Measurements from ENCODE around the gene RAB30. TPM values are rescaled to one million over a fixed set of nuclear protein-coding genes. Genes with fewer than 3 reads are reported as not detected.

The RAB30 gene
- total RNA-seq, 4 donors from 2014 or later = 12.4 to 113 (median 48.4) TPM

- no peak for TF ChIP-seq POLR2A (IDR thresholded peaks at IDR 0.05)
- TF ChIP-seq, protein P1, sequence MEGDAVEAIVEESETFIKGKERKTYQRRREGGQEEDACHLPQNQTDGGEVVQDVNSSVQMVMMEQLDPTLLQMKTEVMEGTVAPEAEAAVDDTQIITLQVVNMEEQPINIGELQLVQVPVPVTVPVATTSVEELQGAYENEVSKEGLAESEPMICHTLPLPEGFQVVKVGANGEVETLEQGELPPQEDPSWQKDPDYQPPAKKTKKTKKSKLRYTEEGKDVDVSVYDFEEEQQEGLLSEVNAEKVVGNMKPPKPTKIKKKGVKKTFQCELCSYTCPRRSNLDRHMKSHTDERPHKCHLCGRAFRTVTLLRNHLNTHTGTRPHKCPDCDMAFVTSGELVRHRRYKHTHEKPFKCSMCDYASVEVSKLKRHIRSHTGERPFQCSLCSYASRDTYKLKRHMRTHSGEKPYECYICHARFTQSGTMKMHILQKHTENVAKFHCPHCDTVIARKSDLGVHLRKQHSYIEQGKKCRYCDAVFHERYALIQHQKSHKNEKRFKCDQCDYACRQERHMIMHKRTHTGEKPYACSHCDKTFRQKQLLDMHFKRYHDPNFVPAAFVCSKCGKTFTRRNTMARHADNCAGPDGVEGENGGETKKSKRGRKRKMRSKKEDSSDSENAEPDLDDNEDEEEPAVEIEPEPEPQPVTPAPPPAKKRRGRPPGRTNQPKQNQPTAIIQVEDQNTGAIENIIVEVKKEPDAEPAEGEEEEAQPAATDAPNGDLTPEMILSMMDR (IDR thresholded peaks at IDR 0.05) = no peak
- Histone ChIP-seq H3K36me3 (no peaks in the 10 kb centered on the region), H3K9me3 (no peaks in the 10 kb centered on the region), H3K4me3 (no peak overlapping the region), H3K27ac (no peak overlapping the region), H3K4me1 (no peaks in the 10 kb centered on the region), H3K27me3 (no peaks in the 10 kb centered on the region)
- no peak for DNase-seq
- intact Hi-C loops (cut with DNase I; ENCODE audit: low total_unique reads) = no loop called here
These were observed 43.9 kb downstream of the RAB30 start for GRCh38 chr11:83027794-83028193.

DNA sequence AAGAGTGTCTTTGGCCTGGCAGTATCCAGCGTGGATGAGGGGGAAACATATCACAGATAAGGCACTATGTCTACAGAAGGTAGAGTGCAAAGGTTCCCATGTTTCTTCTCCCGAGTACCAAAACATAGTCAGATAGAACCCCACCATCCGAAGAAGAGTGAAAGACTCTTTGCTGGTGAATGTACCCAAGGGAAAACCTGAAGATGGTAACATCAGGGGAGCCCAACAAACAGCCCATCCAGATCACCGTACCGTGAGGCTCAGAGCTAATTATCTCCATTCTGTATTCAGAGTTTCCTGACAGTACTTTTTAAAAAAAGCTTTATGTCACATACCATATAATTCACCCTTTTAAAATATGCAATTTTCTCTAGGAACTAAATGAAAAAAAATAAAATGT lies 44.4 kb downstream of the RAB30 start:
- Histone ChIP-seq H3K27me3 (no peaks in the 10 kb centered on the region), H3K36me3 (no peaks in the 10 kb centered on the region), H3K9me3 (no peaks in the 10 kb centered on the region), H3K27ac (no peak overlapping the region), H3K4me1 (no peaks in the 10 kb centered on the region), H3K4me3 (no peak overlapping the region)
- no peak for DNase-seq
- intact Hi-C loops (cut with DNase I; ENCODE audit: low total_unique reads) = no loop called here
- TF ChIP-seq, protein P1 (IDR thresholded peaks at IDR 0.05) = no peak
- no peak for TF ChIP-seq POLR2A (IDR thresholded peaks at IDR 0.05)

DNA sequence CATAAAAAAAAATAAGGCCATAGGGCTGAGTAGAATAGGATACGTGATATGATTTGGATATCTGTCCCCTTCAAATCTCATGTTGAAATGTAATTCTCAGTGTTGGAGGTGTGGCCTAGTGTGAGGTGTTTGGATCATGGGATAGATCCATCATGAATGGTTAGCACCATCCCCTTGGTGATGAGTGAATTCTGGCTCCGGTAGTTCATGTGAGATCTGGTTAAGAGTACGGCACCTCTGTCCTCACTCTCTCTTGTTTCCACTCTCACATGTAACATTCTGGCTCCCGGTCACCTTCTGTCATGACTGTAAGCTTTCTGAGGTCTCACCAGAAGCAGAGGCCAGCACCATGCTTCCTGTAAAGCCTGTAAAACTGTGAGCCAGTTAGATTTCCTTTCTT lies 45.5 kb downstream of the RAB30 start:
- Histone ChIP-seq H3K36me3 (no peaks in the 10 kb centered on the region), H3K9me3 (no peaks in the 10 kb centered on the region), H3K27ac (no peak overlapping the region), H3K4me1 (no peaks in the 10 kb centered on the region), H3K27me3 (no peaks in the 10 kb centered on the region), H3K4me3 (no peak overlapping the region)
- DNase-seq = no peak
- TF ChIP-seq, protein P1 (IDR thresholded peaks at IDR 0.05) = no peak
- TF ChIP-seq POLR2A (IDR thresholded peaks at IDR 0.05) = no peak
- intact Hi-C loops (cut with DNase I; ENCODE audit: low total_unique reads) = no loop called here

GRCh38 chr11:83025267-83025704 lies 46.4 kb downstream of the RAB30 start:
- intact Hi-C loops (cut with DNase I; ENCODE audit: low total_unique reads) = no loop called here
- no peak for TF ChIP-seq POLR2A (IDR thresholded peaks at IDR 0.05)
- TF ChIP-seq, protein P1 (IDR thresholded peaks at IDR 0.05) = no peak
- Histone ChIP-seq H3K9me3 (no peaks in the 10 kb centered on the region), H3K27ac (no peak overlapping the region), H3K4me1 (no peaks in the 10 kb centered on the region), H3K4me3 (no peak overlapping the region), H3K36me3 (no peaks in the 10 kb centered on the region), H3K27me3 (no peaks in the 10 kb centered on the region)
- DNase-seq = no peak

GRCh38 chr11:83024270-83024854 lies 47.3 kb downstream of the RAB30 start:
- H3K36me3 ChIP-seq = no peaks in the 10 kb centered on the region
- intact Hi-C loops (cut with DNase I; ENCODE audit: low total_unique reads) = no loop called here
- no peak overlapping the region for H3K27ac ChIP-seq
- no peaks in the 10 kb centered on the region for H3K27me3 ChIP-seq
- no peak for TF ChIP-seq POLR2A (IDR thresholded peaks at IDR 0.05)
- TF ChIP-seq, protein P1 (IDR thresholded peaks at IDR 0.05) = no peak
- no peaks in the 10 kb centered on the region for H3K4me1 ChIP-seq
- H3K4me3 ChIP-seq = no peak overlapping the region
- no peaks in the 10 kb centered on the region for H3K9me3 ChIP-seq
- no peak for DNase-seq
